HepG2 (cell line): ENCODE results near the gene TOB1. TPM values are rescaled to one million over a fixed set of nuclear protein-coding genes. Genes with fewer than 3 reads are reported as not detected.

ENCODE experiments used
- E2F5 ChIP-seq: sonication (generic); formaldehyde crosslinking; conservative IDR thresholded peaks from 2 replicates; pipeline ENCODE4 v1.4.0; 2020; ENCODE audit warnings: missing genetic modification reagents
- ELK4 ChIP-seq: sonication (generic); formaldehyde crosslinking; IDR thresholded peaks from 2 replicates; pipeline ENCODE4 v1.9.0; 2021; ENCODE audit warnings: missing genetic modification reagents, borderline replicate concordance
- HDAC1 ChIP-seq: sonication (generic); formaldehyde crosslinking; IDR thresholded peaks from 2 replicates; pipeline ENCODE4 v1.5.1; 2020; ENCODE audit warnings: mild to moderate bottlenecking, missing genetic modification reagents
- KLF12 ChIP-seq: sonication (generic); formaldehyde crosslinking; IDR thresholded peaks from 2 replicates; pipeline ENCODE4 v1.4.0; 2020; ENCODE audit warnings: missing genetic modification reagents, borderline replicate concordance
- SNRNP70 ChIP-seq: fragments of 200-400 bp; formaldehyde crosslinking; IDR thresholded peaks from 2 replicates; pipeline ENCODE4 v1.6.1; 2017; ENCODE audit warnings: mild to moderate bottlenecking, low read depth, low read length, moderate library complexity
- SRSF9 ChIP-seq: fragments of 200-400 bp; formaldehyde crosslinking; IDR thresholded peaks from 2 replicates; pipeline ENCODE4 v1.6.1; 2018; ENCODE audit warnings: borderline replicate concordance, mild to moderate bottlenecking, low read depth, low read length; ENCODE audit not compliant: insufficient read depth, poor library complexity, severe bottlenecking
- ZFX ChIP-seq: sonication (generic); formaldehyde crosslinking; IDR thresholded peaks from 2 replicates; pipeline ENCODE4 v1.4.0; 2020; ENCODE audit warnings: mild to moderate bottlenecking, low read depth, missing genetic modification reagents, moderate library complexity
- ZNF230 ChIP-seq: sonication (generic); formaldehyde crosslinking; IDR thresholded peaks from 2 replicates; pipeline ENCODE4 v1.4.0; 2020; ENCODE audit warnings: mild to moderate bottlenecking, missing genetic modification reagents
- ZNF234 ChIP-seq: sonication (generic); formaldehyde crosslinking; conservative IDR thresholded peaks from 2 replicates; pipeline ENCODE4 v1.5.1; 2020; ENCODE audit warnings: mild to moderate bottlenecking, missing genetic modification reagents
- polyA plus RNA-seq, 8 experiments: library from polyadenylated mRNA; depleted of rRNA in 3 of 8; stranded (reverse) in 7 of 8; unstranded in 1 of 8; fragments of >200 nt; fragmentation: Illumina TruSeq in 4 of 8; extraction: Trizol in 4 of 8; gene quantifications; 2 replicates each; pipeline versions ENCODE4 v1.2.1 to v1.2.3, GENCODE V29; 2011 to 2016; ENCODE audit warnings: low read depth in 4 of 8, missing spikeins in 1 of 8, mixed read lengths in 1 of 8; ENCODE audit not compliant: insufficient read depth in 1 of 8
- total RNA-seq, 5 experiments: library from RNA; depleted of rRNA; stranded (reverse); fragments of >200 nt; fragmentation: Illumina TruSeq; extraction: Trizol; gene quantifications; 2 replicates each; pipeline ENCODE4 v1.2.3, GENCODE V29; 2016; ENCODE audit warnings: low read depth in 1 of 5
- TF ChIP-seq, protein P1 (sequence below): sonication (generic); formaldehyde crosslinking; IDR thresholded peaks from 2 replicates; pipeline ENCODE4 v1.8.1; 2023; ENCODE audit warnings: mild to moderate bottlenecking, missing genetic modification reagents, borderline replicate concordance
- TF ChIP-seq, protein P2 (sequence below): sonication (generic); formaldehyde crosslinking; IDR thresholded peaks from 2 replicates; pipeline ENCODE4 v1.5.0; 2020; ENCODE audit warnings: mild to moderate bottlenecking, low read depth, missing genetic modification reagents, borderline replicate concordance
- TF ChIP-seq, protein P3 (sequence below): sonication (generic); formaldehyde crosslinking; conservative IDR thresholded peaks from 2 replicates; pipeline ENCODE4 v1.4.0; 2020; ENCODE audit warnings: mild to moderate bottlenecking, missing genetic modification reagents, moderate library complexity
- TF ChIP-seq, protein P4 (sequence below): sonication (generic); formaldehyde crosslinking; IDR thresholded peaks from 2 replicates; pipeline ENCODE4 v1.5.0; 2020; ENCODE audit warnings: mild to moderate bottlenecking, missing genetic modification reagents, borderline replicate concordance

The TOB1 gene
- total and polyA plus RNA-seq, 2 of the 13 experiments (the other 11 are each of a cell fraction or from before 2014, with no cell fraction given), result 21.9 to 57.7 TPM

- TF ChIP-seq KLF12 (CRISPR knock-in tag) (no peak), ELK4 (no peak), SRSF9 (no peak), HDAC1 (CRISPR knock-in tag) (no peak), ZNF230 (CRISPR knock-in tag) (no peak), SNRNP70 (no peak), ZFX (CRISPR knock-in tag) (0 out of 2 replicates have a peak, but pooled peaks have one; percentile 1), E2F5 (CRISPR knock-in tag) (no peak), ZNF234 (no peak)
- TF ChIP-seq, protein P1, sequence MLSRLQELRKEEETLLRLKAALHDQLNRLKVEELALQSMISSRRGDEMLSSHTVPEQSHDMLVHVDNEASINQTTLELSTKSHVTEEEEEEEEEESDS, result no peak
- TF ChIP-seq, protein P2, sequence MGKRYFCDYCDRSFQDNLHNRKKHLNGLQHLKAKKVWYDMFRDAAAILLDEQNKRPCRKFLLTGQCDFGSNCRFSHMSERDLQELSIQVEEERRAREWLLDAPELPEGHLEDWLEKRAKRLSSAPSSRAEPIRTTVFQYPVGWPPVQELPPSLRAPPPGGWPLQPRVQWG, result no peak
- TF ChIP-seq, protein P3, sequence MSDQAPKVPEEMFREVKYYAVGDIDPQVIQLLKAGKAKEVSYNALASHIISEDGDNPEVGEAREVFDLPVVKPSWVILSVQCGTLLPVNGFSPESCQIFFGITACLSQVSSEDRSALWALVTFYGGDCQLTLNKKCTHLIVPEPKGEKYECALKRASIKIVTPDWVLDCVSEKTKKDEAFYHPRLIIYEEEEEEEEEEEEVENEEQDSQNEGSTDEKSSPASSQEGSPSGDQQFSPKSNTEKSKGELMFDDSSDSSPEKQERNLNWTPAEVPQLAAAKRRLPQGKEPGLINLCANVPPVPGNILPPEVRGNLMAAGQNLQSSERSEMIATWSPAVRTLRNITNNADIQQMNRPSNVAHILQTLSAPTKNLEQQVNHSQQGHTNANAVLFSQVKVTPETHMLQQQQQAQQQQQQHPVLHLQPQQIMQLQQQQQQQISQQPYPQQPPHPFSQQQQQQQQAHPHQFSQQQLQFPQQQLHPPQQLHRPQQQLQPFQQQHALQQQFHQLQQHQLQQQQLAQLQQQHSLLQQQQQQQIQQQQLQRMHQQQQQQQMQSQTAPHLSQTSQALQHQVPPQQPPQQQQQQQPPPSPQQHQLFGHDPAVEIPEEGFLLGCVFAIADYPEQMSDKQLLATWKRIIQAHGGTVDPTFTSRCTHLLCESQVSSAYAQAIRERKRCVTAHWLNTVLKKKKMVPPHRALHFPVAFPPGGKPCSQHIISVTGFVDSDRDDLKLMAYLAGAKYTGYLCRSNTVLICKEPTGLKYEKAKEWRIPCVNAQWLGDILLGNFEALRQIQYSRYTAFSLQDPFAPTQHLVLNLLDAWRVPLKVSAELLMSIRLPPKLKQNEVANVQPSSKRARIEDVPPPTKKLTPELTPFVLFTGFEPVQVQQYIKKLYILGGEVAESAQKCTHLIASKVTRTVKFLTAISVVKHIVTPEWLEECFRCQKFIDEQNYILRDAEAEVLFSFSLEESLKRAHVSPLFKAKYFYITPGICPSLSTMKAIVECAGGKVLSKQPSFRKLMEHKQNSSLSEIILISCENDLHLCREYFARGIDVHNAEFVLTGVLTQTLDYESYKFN (CRISPR knock-in tag), result no peak
- TF ChIP-seq, protein P4, sequence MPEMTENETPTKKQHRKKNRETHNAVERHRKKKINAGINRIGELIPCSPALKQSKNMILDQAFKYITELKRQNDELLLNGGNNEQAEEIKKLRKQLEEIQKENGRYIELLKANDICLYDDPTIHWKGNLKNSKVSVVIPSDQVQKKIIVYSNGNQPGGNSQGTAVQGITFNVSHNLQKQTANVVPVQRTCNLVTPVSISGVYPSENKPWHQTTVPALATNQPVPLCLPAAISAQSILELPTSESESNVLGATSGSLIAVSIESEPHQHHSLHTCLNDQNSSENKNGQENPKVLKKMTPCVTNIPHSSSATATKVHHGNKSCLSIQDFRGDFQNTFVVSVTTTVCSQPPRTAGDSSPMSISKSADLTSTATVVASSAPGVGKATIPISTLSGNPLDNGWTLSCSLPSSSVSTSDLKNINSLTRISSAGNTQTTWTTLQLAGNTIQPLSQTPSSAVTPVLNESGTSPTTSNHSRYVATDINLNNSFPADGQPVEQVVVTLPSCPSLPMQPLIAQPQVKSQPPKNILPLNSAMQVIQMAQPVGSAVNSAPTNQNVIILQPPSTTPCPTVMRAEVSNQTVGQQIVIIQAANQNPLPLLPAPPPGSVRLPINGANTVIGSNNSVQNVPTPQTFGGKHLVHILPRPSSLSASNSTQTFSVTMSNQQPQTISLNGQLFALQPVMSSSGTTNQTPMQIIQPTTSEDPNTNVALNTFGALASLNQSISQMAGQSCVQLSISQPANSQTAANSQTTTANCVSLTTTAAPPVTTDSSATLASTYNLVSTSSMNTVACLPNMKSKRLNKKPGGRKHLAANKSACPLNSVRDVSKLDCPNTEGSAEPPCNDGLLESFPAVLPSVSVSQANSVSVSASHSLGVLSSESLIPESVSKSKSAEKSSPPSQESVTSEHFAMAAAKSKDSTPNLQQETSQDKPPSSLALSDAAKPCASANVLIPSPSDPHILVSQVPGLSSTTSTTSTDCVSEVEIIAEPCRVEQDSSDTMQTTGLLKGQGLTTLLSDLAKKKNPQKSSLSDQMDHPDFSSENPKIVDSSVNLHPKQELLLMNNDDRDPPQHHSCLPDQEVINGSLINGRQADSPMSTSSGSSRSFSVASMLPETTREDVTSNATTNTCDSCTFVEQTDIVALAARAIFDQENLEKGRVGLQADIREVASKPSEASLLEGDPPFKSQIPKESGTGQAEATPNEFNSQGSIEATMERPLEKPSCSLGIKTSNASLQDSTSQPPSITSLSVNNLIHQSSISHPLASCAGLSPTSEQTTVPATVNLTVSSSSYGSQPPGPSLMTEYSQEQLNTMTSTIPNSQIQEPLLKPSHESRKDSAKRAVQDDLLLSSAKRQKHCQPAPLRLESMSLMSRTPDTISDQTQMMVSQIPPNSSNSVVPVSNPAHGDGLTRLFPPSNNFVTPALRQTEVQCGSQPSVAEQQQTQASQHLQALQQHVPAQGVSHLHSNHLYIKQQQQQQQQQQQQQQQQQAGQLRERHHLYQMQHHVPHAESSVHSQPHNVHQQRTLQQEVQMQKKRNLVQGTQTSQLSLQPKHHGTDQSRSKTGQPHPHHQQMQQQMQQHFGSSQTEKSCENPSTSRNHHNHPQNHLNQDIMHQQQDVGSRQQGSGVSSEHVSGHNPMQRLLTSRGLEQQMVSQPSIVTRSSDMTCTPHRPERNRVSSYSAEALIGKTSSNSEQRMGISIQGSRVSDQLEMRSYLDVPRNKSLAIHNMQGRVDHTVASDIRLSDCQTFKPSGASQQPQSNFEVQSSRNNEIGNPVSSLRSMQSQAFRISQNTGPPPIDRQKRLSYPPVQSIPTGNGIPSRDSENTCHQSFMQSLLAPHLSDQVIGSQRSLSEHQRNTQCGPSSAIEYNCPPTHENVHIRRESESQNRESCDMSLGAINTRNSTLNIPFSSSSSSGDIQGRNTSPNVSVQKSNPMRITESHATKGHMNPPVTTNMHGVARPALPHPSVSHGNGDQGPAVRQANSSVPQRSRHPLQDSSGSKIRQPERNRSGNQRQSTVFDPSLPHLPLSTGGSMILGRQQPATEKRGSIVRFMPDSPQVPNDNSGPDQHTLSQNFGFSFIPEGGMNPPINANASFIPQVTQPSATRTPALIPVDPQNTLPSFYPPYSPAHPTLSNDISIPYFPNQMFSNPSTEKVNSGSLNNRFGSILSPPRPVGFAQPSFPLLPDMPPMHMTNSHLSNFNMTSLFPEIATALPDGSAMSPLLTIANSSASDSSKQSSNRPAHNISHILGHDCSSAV (CRISPR knock-in tag), result no peak
Observed at GRCh38 chr17:50883850-50884438, 17.8 kb upstream of the TOB1 start (continued).
